Glutamatergic neuron (in vitro differentiated cells): ENCODE data around the gene BMPR1B. TPM values are rescaled to one million over a fixed set of nuclear protein-coding genes. Genes with fewer than 3 reads are reported as not detected.

Experiments
- DNase-seq: peaks from one replicate; pipeline ENCODE4 v3.0.0; 2022
- H3K27ac Mint-ChIP-seq: one replicate; pipeline ENCODE4 v1.8.0; 2020; ENCODE audit warnings: mild to moderate bottlenecking, mixed read lengths, inconsistent platforms; ENCODE audit not compliant: unreplicated experiment
- H3K27me3 Mint-ChIP-seq: one replicate; pipeline ENCODE4 v1.8.0; 2020; ENCODE audit warnings: mild to moderate bottlenecking, moderate library complexity, mixed read lengths, inconsistent platforms; ENCODE audit not compliant: unreplicated experiment
- H3K36me3 Mint-ChIP-seq: one replicate; pipeline ENCODE4 v1.8.0; 2020; ENCODE audit warnings: mild to moderate bottlenecking, mixed read lengths, inconsistent platforms; ENCODE audit not compliant: unreplicated experiment
- H3K4me1 Mint-ChIP-seq: one replicate; pipeline ENCODE4 v1.8.0; 2020; ENCODE audit warnings: mild to moderate bottlenecking, low read depth, mixed read lengths, inconsistent platforms; ENCODE audit not compliant: unreplicated experiment
- H3K4me3 Mint-ChIP-seq: one replicate; pipeline ENCODE4 v1.8.0; 2020; ENCODE audit warnings: mild to moderate bottlenecking, mixed read lengths, inconsistent platforms; ENCODE audit not compliant: unreplicated experiment
- H3K9me3 Mint-ChIP-seq: one replicate; pipeline ENCODE4 v1.8.0; 2020; ENCODE audit warnings: mild to moderate bottlenecking, moderate library complexity, mixed read lengths, inconsistent platforms; ENCODE audit not compliant: unreplicated experiment
- total RNA-seq: library from RNA; stranded (reverse); fragmentation: NEBNext Ultra II Directional; extraction: Animal tissue kit (Norgen Biotek cat#: 25700); gene quantifications from one replicate; pipeline ENCODE4 v1.2.1, GENCODE V29; 2021; ENCODE audit not compliant: unreplicated experiment
- TF ChIP-seq, protein P1 (sequence below): fragments of 200-600 bp; sonication (generic); IDR thresholded peaks from one replicate; pipeline ENCODE4 v1.5.0; 2021; ENCODE audit not compliant: partially characterized antibody, unreplicated experiment

Gene BMPR1B
- total RNA-seq, 1 donor from 2014 or later: 2.4 TPM

DNA sequence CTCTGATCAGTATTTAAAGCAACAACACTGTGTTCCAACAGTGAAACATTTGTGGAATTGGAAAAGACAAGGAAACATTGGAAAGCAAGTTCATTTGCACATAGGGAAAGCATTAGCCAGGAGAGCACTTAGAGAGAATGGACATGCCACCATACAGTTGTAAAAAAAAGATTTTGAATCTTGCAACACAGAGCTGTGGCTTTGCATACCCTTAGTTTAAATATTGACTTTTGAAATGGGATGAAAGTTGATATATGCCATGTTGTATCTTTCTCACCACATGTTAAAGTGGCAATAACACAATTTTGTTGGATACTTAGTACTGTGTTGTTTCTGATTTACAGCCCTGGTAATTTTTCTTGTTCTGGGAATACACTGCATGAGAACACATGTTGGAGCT is 208.1 kb downstream of the BMPR1B start:
- peaks cover 6% of the 10 kb centered on the region for H3K36me3 Mint-ChIP-seq
- H3K4me1 Mint-ChIP-seq: no peaks in the 10 kb centered on the region
- H3K9me3 Mint-ChIP-seq: no peaks in the 10 kb centered on the region
- TF ChIP-seq, protein P1, sequence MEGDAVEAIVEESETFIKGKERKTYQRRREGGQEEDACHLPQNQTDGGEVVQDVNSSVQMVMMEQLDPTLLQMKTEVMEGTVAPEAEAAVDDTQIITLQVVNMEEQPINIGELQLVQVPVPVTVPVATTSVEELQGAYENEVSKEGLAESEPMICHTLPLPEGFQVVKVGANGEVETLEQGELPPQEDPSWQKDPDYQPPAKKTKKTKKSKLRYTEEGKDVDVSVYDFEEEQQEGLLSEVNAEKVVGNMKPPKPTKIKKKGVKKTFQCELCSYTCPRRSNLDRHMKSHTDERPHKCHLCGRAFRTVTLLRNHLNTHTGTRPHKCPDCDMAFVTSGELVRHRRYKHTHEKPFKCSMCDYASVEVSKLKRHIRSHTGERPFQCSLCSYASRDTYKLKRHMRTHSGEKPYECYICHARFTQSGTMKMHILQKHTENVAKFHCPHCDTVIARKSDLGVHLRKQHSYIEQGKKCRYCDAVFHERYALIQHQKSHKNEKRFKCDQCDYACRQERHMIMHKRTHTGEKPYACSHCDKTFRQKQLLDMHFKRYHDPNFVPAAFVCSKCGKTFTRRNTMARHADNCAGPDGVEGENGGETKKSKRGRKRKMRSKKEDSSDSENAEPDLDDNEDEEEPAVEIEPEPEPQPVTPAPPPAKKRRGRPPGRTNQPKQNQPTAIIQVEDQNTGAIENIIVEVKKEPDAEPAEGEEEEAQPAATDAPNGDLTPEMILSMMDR: no peak
- DNase-seq: no peak
- H3K27me3 Mint-ChIP-seq: no peaks in the 10 kb centered on the region
- no peak overlapping the region for H3K27ac Mint-ChIP-seq
- H3K4me3 Mint-ChIP-seq: no peak overlapping the region

DNA sequence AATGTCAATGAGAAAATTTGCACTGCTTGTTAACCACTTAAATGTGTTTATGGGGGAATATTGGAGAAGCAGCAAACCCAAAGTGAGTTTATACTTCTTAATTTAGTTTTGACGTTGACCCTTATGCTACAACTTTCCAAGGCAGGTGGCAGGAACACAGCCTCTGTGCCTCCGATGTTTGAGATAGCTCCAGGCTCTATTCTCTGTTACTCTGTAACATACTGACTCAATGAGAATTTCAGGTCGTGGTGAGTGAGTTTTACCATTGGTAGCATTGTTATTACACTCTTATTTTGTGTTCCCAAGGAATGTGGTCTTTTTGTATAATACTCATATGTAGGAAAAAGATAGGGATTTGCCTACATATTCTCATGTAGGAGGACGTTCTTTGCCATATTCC is 210.7 kb downstream of the BMPR1B start:
- H3K9me3 Mint-ChIP-seq: no peaks in the 10 kb centered on the region
- DNase-seq: no peak
- no peaks in the 10 kb centered on the region for H3K36me3 Mint-ChIP-seq
- H3K4me3 Mint-ChIP-seq: no peak overlapping the region
- H3K27me3 Mint-ChIP-seq: no peaks in the 10 kb centered on the region
- H3K4me1 Mint-ChIP-seq: no peaks in the 10 kb centered on the region
- H3K27ac Mint-ChIP-seq: no peak overlapping the region
- TF ChIP-seq, protein P1: no peak

- H3K36me3 Mint-ChIP-seq: no peaks in the 10 kb centered on the region
These were observed 212.9 kb downstream of the BMPR1B start for GRCh38 chr4:94970650-94971049.

DNA sequence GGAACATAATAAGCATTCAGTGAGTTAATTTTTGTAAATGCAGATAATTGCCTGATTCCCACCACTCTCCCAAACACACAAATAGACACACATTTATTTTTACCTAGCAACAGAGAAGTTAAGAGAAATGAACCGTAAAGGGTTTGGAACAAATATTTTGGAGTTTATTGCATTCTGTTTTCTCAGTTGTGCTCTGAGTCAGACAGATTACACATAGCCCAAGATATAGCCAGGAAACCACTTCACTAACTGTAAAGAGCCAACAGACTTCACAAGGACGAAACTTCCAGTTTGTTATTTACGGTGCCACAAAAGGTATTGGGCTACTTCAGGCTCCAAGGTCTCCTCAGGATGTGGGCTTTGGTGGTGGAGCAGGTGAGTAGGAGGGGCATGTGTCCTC is 217.0 kb downstream of the BMPR1B start:
- Mint-ChIP-seq H3K36me3 (no peaks in the 10 kb centered on the region), H3K4me3 (no peak overlapping the region), H3K9me3 (no peaks in the 10 kb centered on the region), H3K4me1 (peaks cover 21% of the 10 kb centered on the region), H3K27ac (no peak overlapping the region), H3K27me3 (peaks cover 2% of the 10 kb centered on the region)
- DNase-seq: no peak
- TF ChIP-seq, protein P1: no peak

More at GRCh38 chr4:94970650-94971049, 212.9 kb downstream of the BMPR1B start:
- no peak for DNase-seq
- no peaks in the 10 kb centered on the region for H3K4me1 Mint-ChIP-seq
- TF ChIP-seq, protein P1: no peak
- H3K9me3 Mint-ChIP-seq: no peaks in the 10 kb centered on the region
- H3K4me3 Mint-ChIP-seq: no peak overlapping the region
- H3K27ac Mint-ChIP-seq: no peak overlapping the region
- H3K27me3 Mint-ChIP-seq: peaks cover 2% of the 10 kb centered on the region

DNA sequence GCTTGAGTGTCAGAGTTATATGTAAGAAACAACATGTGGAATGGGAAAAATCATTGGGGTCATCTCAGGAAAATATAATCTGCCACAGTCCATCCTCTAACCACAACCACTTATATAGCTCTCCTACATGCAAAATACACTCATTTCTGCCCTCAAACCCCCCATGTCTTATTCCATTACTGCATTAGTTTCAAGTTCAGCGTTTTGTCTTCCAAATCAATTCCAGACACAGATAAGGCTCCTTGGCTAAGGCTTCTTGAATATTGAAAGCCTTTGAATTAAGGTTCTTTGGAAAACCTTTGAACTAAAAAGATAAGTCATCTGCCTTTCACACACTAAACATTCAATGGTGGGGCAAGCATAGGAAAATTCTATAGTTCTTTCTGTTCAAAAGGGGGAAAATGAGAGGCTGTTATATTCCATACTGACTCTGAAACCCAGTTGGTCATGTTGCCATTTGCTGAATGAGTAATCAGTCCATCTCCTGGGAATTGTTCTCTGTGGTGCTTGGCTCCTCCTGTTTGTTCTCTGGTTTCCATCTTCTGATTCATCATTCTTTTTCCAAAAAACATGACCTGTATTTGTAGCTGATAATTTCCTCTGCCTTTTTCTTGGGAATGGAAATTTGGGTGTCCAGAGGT is 218.7 kb downstream of the BMPR1B start:
- Mint-ChIP-seq H3K36me3 (no peaks in the 10 kb centered on the region), H3K27ac (peak overlapping the region; percentile 62), H3K9me3 (peaks cover 1% of the 10 kb centered on the region), H3K4me1 (peaks cover 21% of the 10 kb centered on the region), H3K4me3 (no peak overlapping the region), H3K27me3 (peaks cover 2% of the 10 kb centered on the region)
- TF ChIP-seq, protein P1: no peak
- DNase-seq: no peak
